ENCODE data around the gene PITPNB. TPM values are rescaled to one million over a fixed set of nuclear protein-coding genes. Genes with fewer than 3 reads are reported as not detected.

The PITPNB gene
- polyA plus RNA-seq, 1 experiment, result 24.0 TPM

DNA sequence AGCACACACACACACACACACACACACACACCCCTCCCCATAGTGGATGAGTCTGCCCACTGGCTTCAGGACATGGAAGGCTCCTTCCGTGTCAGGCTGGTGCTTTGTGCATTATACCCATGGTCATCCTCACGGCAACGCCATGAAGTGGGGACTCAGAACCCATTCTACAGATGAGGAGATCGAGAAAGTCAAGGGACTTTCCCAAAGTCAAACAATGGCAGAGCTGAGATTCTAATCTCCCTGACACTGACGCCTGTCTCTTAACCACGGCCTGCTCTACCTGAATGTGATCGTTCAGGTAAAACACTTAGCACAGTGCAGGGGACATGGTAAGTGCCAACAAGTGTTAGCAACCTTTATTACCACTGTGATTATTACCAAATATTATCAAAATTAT lies 113.2 kb downstream of the PITPNB start:
- POLR2A ChIA-PET, result no interaction called here
- H3K27me3 ChIP-seq (ENCODE audit: control insufficient read depth, insufficient read depth, low read length), result 0 out of 2 replicates have a peak, but pooled peaks cover 2% of the 10 kb centered on the region
- CTCF ChIA-PET, result interaction anchor here (0.7 to 5.8 kb wide), 4 partner anchors 71 to 693 kb away, joined by 3 to 34 read pairs (median 4); no protein-coding TSS in a partner anchor
- TF ChIP-seq, protein P1, sequence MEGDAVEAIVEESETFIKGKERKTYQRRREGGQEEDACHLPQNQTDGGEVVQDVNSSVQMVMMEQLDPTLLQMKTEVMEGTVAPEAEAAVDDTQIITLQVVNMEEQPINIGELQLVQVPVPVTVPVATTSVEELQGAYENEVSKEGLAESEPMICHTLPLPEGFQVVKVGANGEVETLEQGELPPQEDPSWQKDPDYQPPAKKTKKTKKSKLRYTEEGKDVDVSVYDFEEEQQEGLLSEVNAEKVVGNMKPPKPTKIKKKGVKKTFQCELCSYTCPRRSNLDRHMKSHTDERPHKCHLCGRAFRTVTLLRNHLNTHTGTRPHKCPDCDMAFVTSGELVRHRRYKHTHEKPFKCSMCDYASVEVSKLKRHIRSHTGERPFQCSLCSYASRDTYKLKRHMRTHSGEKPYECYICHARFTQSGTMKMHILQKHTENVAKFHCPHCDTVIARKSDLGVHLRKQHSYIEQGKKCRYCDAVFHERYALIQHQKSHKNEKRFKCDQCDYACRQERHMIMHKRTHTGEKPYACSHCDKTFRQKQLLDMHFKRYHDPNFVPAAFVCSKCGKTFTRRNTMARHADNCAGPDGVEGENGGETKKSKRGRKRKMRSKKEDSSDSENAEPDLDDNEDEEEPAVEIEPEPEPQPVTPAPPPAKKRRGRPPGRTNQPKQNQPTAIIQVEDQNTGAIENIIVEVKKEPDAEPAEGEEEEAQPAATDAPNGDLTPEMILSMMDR (IDR thresholded peaks at IDR 0.05; ENCODE audit: insufficient read depth, low read depth, low read length), result no peak
- no peak for DNase-seq (ENCODE audit: low read depth)
- no peak overlapping the region for H3K4me3 ChIP-seq (ENCODE audit: low read depth, low read length)
- no peaks in the 10 kb centered on the region for H3K36me3 ChIP-seq (ENCODE audit: control insufficient read depth, insufficient read depth, low read length)

DNA sequence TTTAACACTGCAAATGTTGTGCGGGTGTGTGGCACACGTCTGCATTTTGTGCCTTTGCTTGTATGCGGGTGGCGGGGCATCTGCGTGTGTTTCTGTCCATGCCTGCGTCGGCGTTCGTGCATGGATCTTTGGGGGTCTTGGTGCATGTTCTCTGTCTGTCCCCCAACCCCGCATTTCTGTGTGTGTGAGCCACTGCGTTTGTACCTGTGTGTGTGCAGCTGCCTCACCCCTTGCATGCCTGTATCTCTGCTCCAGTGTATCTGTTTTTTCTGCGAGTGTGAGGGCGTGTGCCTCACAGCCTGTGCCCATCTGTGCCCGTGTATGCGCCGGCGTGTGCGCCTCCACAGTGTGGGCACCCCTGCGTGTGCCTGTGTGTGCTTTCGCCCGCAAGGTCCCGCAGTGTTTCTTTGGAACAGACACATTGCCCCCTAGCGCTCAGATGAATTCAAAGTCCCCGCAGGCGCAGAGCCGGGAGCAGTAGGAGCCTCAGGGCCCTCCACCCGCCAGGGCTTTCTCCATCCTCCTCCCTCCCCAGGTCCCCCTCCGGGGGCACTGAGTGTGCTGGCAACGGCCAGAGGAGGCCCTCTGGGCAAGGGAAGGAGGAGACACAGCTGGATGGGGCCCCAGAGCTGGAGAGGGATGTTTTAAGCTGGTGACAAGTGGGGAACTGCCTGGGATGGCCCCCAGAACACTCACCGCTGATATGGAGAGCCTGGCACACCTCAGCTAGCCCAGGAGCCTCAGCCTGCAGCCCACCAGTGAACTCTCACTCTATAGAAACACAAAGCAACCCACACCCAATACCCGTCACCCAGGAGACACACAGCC lies 114.4 kb downstream of the PITPNB start:
- H3K4me3 ChIP-seq (ENCODE audit: low read depth, low read length), result no peak overlapping the region
- 0 out of 2 replicates have a peak, but pooled peaks cover 4% of the 10 kb centered on the region for H3K27me3 ChIP-seq (ENCODE audit: control insufficient read depth, insufficient read depth, low read length)
- ChIA-PET CTCF (interaction anchor here (0.6 to 5.8 kb wide), 9 partner anchors 9 to 1127 kb away, joined by 3 to 34 read pairs (median 4); no protein-coding TSS in a partner anchor), POLR2A (no interaction called here)
- DNase-seq (ENCODE audit: low read depth), result no peak
- TF ChIP-seq, protein P1 (IDR thresholded peaks at IDR 0.05; ENCODE audit: insufficient read depth, low read depth, low read length), result peak; percentile 76
- H3K36me3 ChIP-seq (ENCODE audit: control insufficient read depth, insufficient read depth, low read length), result no peaks in the 10 kb centered on the region

DNA sequence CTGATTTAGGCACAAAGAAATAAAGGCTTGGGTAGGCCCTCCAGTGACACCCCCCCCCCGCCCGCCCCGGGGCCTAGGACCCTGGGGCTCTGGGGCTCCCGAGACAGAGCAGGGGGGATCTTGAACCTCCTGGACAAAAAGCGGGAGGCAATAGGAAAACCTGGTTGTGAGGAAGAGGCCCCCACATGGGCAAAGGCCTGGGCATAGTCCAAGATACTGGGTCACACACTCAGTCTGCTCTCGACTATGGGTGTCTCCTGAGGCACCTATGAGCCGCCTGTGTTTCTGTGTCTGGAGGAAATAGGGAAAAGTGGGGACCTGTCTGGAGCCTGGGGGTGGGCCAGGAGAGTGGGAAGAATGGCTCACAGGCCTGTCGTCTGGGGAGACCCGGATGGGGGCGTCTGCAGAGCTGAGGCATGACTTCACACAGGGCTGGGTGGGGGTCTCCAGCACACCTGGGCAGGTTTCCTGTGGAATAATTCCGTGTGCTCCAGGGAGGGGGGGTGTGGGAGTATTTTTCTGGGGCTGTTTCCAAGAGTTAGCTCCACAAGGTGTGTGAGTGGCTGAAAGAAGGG lies 115.1 kb downstream of the PITPNB start:
- ChIA-PET POLR2A (no interaction called here), CTCF (interaction anchor here (0.7 to 5.8 kb wide), 7 partner anchors 10 to 1126 kb away, joined by 3 to 34 read pairs (median 4); no protein-coding TSS in a partner anchor)
- Histone ChIP-seq H3K4me3 (ENCODE audit: low read depth, low read length) (no peak overlapping the region), H3K27me3 (ENCODE audit: control insufficient read depth, insufficient read depth, low read length) (peaks cover 6% of the 10 kb centered on the region; the same call in 1 of the 2 replicates), H3K36me3 (ENCODE audit: control insufficient read depth, insufficient read depth, low read length) (no peaks in the 10 kb centered on the region)
- TF ChIP-seq, protein P1 (IDR thresholded peaks at IDR 0.05; ENCODE audit: insufficient read depth, low read depth, low read length), result no peak
- no peak for DNase-seq (ENCODE audit: low read depth)

DNA sequence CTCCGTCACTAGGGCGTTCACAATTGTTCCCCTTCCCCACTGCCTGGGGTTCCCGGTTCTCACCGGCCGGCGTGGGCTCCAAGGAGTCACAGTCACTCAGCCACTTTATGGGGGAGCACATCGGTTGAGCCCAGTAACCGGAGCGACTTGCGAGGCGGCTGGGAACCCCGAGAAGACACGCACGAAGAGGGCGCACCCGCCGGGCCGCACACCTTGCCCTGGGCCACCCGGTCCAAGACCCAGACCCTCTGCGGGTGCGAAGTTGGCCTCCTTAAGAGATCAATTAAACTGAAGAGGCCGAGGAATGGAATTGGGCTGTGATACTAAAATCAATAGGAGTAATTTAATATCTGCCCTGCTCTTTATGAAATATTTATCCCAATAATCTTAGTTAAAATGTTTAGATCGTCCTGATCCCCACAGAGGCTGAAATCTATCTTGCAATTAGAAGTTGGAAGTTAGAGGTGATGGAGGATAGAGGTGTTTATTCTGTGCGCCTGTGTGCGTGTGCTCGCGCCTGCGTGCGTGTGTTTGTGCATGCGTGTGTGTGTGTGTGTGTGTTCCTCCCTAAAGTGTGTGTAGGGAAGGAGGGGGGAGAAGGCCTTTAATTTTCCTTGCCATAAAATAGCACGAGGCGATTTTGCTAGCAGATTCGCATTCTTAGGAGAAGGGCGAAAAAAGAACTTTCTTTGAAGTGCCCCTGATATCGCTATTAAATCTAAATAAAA lies 116.5 kb downstream of the PITPNB start:
- CTCF ChIA-PET, result interaction anchor here (3.8 kb wide), 1 partner anchor 397 kb away, joined by 21 read pairs; no protein-coding TSS in a partner anchor
- peaks cover 4% of the 10 kb centered on the region; the same call in 1 of the 2 replicates for H3K27me3 ChIP-seq (ENCODE audit: control insufficient read depth, insufficient read depth, low read length)
- H3K4me3 ChIP-seq (ENCODE audit: low read depth, low read length), result peak overlapping the region; percentile 77
- H3K36me3 ChIP-seq (ENCODE audit: control insufficient read depth, insufficient read depth, low read length), result no peaks in the 10 kb centered on the region
- TF ChIP-seq, protein P1 (IDR thresholded peaks at IDR 0.05; ENCODE audit: insufficient read depth, low read depth, low read length), result no peak
- DNase-seq (ENCODE audit: low read depth), result no peak
- POLR2A ChIA-PET, result no interaction called here

Small RNAs within 50 kb of the gene (small RNA-seq; reads per million reads assigned to genes)
- gene MIR3199-1 (ENCODE audit: insufficient read length, low read depth, low replicate concordance) (not detected), gene RF02198 (ENCODE audit: insufficient read length, low read depth, low replicate concordance) (not detected)

Other genes with a start within 250 kb of the PITPNB start
- 0.53 and 1.3 TPM in 2 replicates for gene MN1, start 117.5 kb downstream of the PITPNB start, polyA plus RNA-seq (2011; rRNA removed)